Measurements from ENCODE around the gene ANO7. TPM values are rescaled to one million over a fixed set of nuclear protein-coding genes. Genes with fewer than 3 reads are reported as not detected.

Gene ANO7
- total and polyA plus RNA-seq, 2 of the 13 experiments (the other 11 are each of a cell fraction or from before 2014, with no cell fraction given): 4.1 to 4.9 TPM

GRCh38 chr2:241224018-241224850 is 35.8 kb downstream of the ANO7 start (continued):
- peak; percentile 52; the same call in 1 of the 2 replicates for TF ChIP-seq CSRNP1 (CRISPR knock-in tag; IDR thresholded peaks at IDR 0.05)
- peak; percentile 9; the same call in 1 of the 2 replicates for TF ChIP-seq RFXANK (CRISPR knock-in tag; IDR thresholded peaks at IDR 0.05)
- peak; percentile 67; the same call in 1 of the 2 replicates for TF ChIP-seq ZNF614 (CRISPR knock-in tag; IDR thresholded peaks at IDR 0.05; ENCODE audit: borderline replicate concordance)
- 0 out of 2 replicates have a peak, but pooled peaks have one; percentile 40 for TF ChIP-seq TCF7 (IDR thresholded peaks at IDR 0.05; ENCODE audit: low read depth)
- 0 out of 2 replicates have a peak, but pooled peaks have one; percentile 40 for TF ChIP-seq ZNF784 (CRISPR knock-in tag; IDR thresholded peaks at IDR 0.05; ENCODE audit: borderline replicate concordance)
- TF ChIP-seq TEF (CRISPR knock-in tag; IDR thresholded peaks at IDR 0.05): no peak
- TF ChIP-seq JUNB (CRISPR knock-in tag; IDR thresholded peaks at IDR 0.05; ENCODE audit: borderline replicate concordance): no peak
- no peak for TF ChIP-seq ZNF382 (CRISPR knock-in tag; IDR thresholded peaks at IDR 0.05; ENCODE audit: borderline replicate concordance)
- peak; percentile 88 for TF ChIP-seq ZNF142 (CRISPR knock-in tag; IDR thresholded peaks at IDR 0.05)
- peak; percentile 64; the same call in 1 of the 2 replicates for TF ChIP-seq ZNF124 (CRISPR knock-in tag; IDR thresholded peaks at IDR 0.05)
- no peak for TF ChIP-seq ZNF17 (CRISPR knock-in tag; IDR thresholded peaks at IDR 0.05)
- peak; percentile 44; the same call in 1 of the 2 replicates for TF ChIP-seq ETV5 (CRISPR knock-in tag; IDR thresholded peaks at IDR 0.05; ENCODE audit: borderline replicate concordance)
- TF ChIP-seq PAF1 (CRISPR knock-in tag; IDR thresholded peaks at IDR 0.05): no peak; the same call in 1 of the 2 replicates
- no peak for TF ChIP-seq TBL1XR1 (IDR thresholded peaks at IDR 0.05; ENCODE audit: borderline replicate concordance, low read length, partially characterized antibody)
- TF ChIP-seq THRA (CRISPR knock-in tag; IDR thresholded peaks at IDR 0.05; ENCODE audit: borderline replicate concordance): peak; percentile 54; the same call in 1 of the 2 replicates
- peak; percentile 53; the same call in 1 of the 2 replicates for TF ChIP-seq SATB2 (CRISPR knock-in tag; IDR thresholded peaks at IDR 0.05)
- TF ChIP-seq ZNF234 (CRISPR knock-in tag; conservative IDR thresholded peaks at IDR 0.05): no peak
- peak; percentile 78 for TF ChIP-seq HOXA3 (CRISPR knock-in tag; IDR thresholded peaks at IDR 0.05)
